Ectodermal cell (in vitro differentiated cells): Measurements from ENCODE around the gene ZNF587.
"Not testable (repeated sequence)": the region's sequence is repeated elsewhere in the genome, so short reads cannot be mapped to it uniquely, and the experiment has no call there.

Experiments
- H3K27ac ChIP-seq: 2 replicates; pipeline ENCODE4 v1.7.0; 2013; ENCODE audit warnings: mild to moderate bottlenecking, low read depth, low read length; ENCODE audit not compliant: insufficient read depth, poor library complexity, severe bottlenecking
- H3K27me3 ChIP-seq: 2 replicates; pipeline ENCODE4 v1.7.0; 2013; ENCODE audit warnings: mild to moderate bottlenecking, low read length; ENCODE audit not compliant: insufficient read depth, control insufficient read depth, poor library complexity, severe bottlenecking
- H3K36me3 ChIP-seq: one replicate; pipeline ENCODE4 v1.7.0; 2013; ENCODE audit warnings: low read length; ENCODE audit not compliant: control insufficient read depth, insufficient read depth
- H3K4me1 ChIP-seq: one replicate; pipeline ENCODE4 v1.7.0; 2013; ENCODE audit warnings: low read length; ENCODE audit not compliant: control insufficient read depth, insufficient read depth
- H3K4me3 ChIP-seq: 2 replicates; pipeline ENCODE4 v1.7.0; 2013; ENCODE audit warnings: low read depth, low read length, control low read depth; ENCODE audit not compliant: insufficient read depth
- H3K9me3 ChIP-seq: 2 replicates; pipeline ENCODE4 v1.7.0; 2013; ENCODE audit warnings: mild to moderate bottlenecking, low read length, moderate library complexity; ENCODE audit not compliant: control insufficient read depth
- WGBS, 2 experiments: methylation state at CpG; one replicate each; pipeline ENCODE4 v1.1.7; 2013; ENCODE audit warnings: missing lambda C conversion rate in 2 of 2; 5-methylcytosine and 5-hydroxymethylcytosine counted together

ZNF587 gene

DNA sequence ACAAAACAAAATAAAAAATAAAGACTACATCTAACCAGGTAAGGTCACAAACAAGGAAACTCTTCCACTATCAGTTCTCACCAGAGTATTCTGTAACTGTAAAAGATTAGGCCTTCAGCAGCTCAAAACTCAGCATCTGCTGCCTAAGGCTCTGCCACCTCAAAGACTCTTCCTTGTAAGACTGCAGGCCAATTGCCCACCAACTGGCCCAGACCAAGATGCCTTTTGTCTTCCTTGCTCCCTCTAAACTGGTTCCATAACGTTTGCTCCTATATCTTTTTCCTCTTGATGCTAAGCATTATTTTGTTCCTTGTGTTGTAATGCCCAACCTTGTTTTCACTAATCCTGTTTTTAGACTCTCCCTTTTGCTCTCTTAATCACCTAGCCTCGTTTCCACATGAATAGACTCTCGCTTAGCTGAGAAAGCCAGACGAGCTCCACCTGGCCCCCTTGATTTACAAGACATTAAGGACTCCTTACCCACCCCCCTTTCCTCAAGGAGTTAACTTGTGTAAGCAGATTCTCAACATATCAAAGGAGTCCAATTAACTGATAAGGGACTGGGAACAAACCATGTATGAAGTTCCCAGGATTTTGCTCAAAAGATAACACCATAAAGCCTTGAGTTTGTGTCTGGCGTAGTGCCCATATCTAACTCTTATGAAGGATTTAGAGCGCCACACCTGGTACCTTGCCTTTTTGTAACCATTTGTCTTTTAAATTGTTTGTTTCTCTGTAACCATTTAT lies 37.7 kb downstream of the ZNF587 start:
- no peaks in the 10 kb centered on the region for H3K9me3 ChIP-seq
- H3K4me3 ChIP-seq = peak overlapping the region; percentile 100
- peaks cover 3% of the 10 kb centered on the region for H3K36me3 ChIP-seq
- no peaks in the 10 kb centered on the region for H3K4me1 ChIP-seq
- H3K27ac ChIP-seq = peak overlapping the region; percentile 31
- no peaks in the 10 kb centered on the region for H3K27me3 ChIP-seq
- WGBS, 2 experiments = 1 to 2% methylated on average over 6 of the region's 6 CpGs

DNA sequence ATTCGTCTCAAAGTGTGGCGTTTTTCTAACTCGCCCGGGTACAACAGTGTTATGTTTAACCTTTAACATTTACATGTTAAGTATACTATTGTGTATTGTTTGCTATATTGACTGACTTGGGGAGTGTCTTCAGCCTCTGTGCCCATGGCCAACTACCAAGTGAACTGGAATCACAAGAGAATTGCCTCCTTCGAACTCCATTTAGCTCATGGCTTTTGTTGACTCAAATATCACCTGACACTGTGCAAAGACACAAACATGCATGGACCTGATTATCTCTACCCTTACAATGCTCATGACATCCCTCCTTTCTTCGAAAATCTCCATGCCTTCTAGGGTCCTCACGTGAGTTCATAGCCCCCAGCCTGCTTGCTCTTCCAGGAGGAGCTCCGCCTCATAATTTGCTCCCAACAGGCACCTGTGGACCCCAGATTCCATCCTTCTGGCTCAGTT lies 38.5 kb downstream of the ZNF587 start:
- Histone ChIP-seq H3K9me3 (no peaks in the 10 kb centered on the region), H3K4me1 (no peaks in the 10 kb centered on the region), H3K36me3 (peaks cover 3% of the 10 kb centered on the region), H3K4me3 (peak overlapping the region; percentile 100), H3K27ac (peak overlapping the region; percentile 84), H3K27me3 (no peaks in the 10 kb centered on the region)
- 0% methylated on average over 8 of the region's 8 CpGs for WGBS, 2 experiments

GRCh38 chr19:57888560-57889231 lies 39.0 kb downstream of the ZNF587 start, which contains the start of gene ZNF814:
Gene ZNF814 (minus strand): TSS chr19:57889037. CDS start chr19:57888802, 235 bp downstream.
- Histone ChIP-seq H3K27ac (peak within 1 kb of the TSS; percentile 84), H3K27me3 (no peaks in the 10 kb centered on the region), H3K4me1 (no peaks in the 10 kb centered on the region), H3K36me3 (peaks cover 3% of the 10 kb centered on the region), H3K4me3 (peak within 1 kb of the TSS; percentile 100), H3K9me3 (no peaks in the 10 kb centered on the region)
- 0% methylated on average over 43 of the region's 43 CpGs for WGBS, 2 experiments

DNA sequence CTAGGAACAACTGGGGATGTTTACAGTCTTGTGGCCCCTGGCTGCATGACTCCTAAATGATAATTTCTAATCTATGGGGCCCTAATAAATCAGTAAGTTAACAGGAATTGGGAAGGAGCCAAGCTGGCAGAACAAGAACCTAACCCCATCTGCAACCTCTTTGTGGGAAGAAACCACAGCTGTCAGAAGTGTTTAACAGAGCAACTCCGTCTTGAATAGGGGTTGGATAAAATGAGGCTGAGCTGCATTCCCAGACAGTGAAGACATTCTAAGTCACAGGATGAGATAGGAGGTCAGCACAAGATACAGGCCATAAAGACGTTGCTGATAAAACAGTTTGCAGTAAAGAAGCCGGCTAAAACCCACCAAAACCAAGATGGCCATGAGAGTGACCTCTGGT lies 41.0 kb downstream of the ZNF587 start:
- H3K27ac ChIP-seq, H3K9me3 ChIP-seq, H3K4me3 ChIP-seq, H3K27me3 ChIP-seq, H3K4me1 ChIP-seq, H3K36me3 ChIP-seq: not testable (repeated sequence)
- WGBS, 2 experiments = 89 to 91% methylated on average over 3 of the region's 3 CpGs

DNA sequence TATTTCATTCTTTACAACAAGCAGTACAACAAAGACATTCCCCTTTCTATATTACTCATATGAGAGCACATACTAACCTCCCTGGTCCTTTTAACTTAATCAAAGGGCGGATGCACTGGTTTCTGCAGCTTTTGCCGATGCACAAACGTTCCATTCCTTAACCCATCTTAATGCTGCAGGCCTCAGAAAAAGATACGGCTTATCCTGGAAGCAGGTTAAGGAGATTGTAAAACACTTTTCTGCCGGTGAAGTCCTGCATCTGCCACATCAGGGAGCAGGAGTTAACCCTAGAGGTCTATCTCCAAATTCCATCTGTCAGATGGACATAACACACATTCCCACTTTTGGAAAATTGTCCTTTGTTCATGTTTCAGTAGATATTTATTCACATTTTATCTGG lies 50.7 kb downstream of the ZNF587 start:
- no peaks in the 10 kb centered on the region for H3K27me3 ChIP-seq
- no peak overlapping the region for H3K27ac ChIP-seq
- H3K4me3 ChIP-seq = no peak overlapping the region
- no peaks in the 10 kb centered on the region for H3K9me3 ChIP-seq
- 96% methylated on average over 5 of the region's 5 CpGs for WGBS, 2 experiments
- no peaks in the 10 kb centered on the region for H3K4me1 ChIP-seq
- no peaks in the 10 kb centered on the region for H3K36me3 ChIP-seq

GRCh38 chr19:57903618-57904184 lies 54.0 kb downstream of the ZNF587 start:
- Histone ChIP-seq H3K27me3 (no peaks in the 10 kb centered on the region), H3K4me3 (no peak overlapping the region), H3K36me3 (peaks cover 9% of the 10 kb centered on the region), H3K4me1 (no peaks in the 10 kb centered on the region), H3K9me3 (no peaks in the 10 kb centered on the region), H3K27ac (no peak overlapping the region)
- WGBS, 2 experiments = 79 to 85% methylated on average over 7 of the region's 7 CpGs

DNA sequence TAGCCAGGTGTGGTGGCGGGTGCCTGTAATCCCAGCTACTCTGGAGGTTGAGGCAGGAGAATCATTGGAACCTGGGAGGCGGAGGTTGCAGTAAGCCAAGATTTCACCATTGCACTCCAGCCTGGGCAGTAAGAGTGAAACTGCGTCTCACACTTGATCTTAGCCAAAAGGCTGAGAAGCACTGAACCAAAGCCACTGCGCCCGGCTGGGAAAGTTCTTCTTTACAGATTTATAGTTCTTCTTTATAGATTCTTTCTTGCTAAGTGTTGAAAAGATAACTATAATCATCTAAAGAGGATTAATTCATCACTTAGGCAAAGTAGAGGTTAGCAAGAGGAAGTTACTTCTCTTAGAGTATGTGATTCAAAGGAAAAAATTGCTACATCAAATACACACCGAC lies 55.6 kb downstream of the ZNF587 start:
- no peaks in the 10 kb centered on the region for H3K27me3 ChIP-seq
- no peaks in the 10 kb centered on the region for H3K4me1 ChIP-seq
- no peak overlapping the region for H3K4me3 ChIP-seq
- no peaks in the 10 kb centered on the region for H3K9me3 ChIP-seq
- H3K27ac ChIP-seq = no peak overlapping the region
- peaks cover 9% of the 10 kb centered on the region for H3K36me3 ChIP-seq
- WGBS, 2 experiments = 94 to 95% methylated on average over 4 to 6 of the region's 6 CpGs

DNA sequence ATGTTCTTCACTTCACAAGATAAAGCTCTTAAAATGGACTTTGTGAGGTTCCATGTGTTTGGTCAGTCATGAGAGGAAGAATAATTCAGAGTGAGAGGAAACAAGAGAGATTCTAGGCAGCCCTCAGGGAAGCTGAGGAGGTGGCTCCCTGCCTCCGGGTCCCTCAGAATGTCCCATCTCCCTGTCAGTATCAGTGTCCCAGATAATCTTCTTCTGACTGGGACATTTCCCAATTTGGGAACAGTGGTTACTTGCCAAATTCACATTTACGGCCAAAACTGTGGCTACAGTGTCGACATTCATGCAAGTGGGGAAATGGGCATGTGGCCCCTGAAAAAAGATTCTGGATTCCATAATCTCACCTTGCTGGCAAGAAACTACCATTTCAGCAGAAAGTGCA lies 57.7 kb downstream of the ZNF587 start:
- 93 to 97% methylated on average over 3 of the region's 3 CpGs for WGBS, 2 experiments
- Histone ChIP-seq H3K27me3 (no peaks in the 10 kb centered on the region), H3K4me3 (no peak overlapping the region), H3K4me1 (no peaks in the 10 kb centered on the region), H3K9me3 (no peaks in the 10 kb centered on the region), H3K27ac (no peak overlapping the region), H3K36me3 (peaks cover 14% of the 10 kb centered on the region)

GRCh38 chr19:57914531-57914930 lies 64.9 kb downstream of the ZNF587 start:
- Histone ChIP-seq H3K27me3 (no peaks in the 10 kb centered on the region), H3K27ac (no peak overlapping the region), H3K36me3 (peaks cover 6% of the 10 kb centered on the region), H3K4me1 (no peaks in the 10 kb centered on the region), H3K9me3 (no peaks in the 10 kb centered on the region), H3K4me3 (no peak overlapping the region)
- WGBS, 2 experiments = 93 to 96% methylated on average over 3 of the region's 3 CpGs
